Esophagus muscularis mucosa (tissue), 4 donors: ENCODE data around the gene NAT14. TPM values are rescaled to one million over a fixed set of nuclear protein-coding genes. Genes with fewer than 3 reads are reported as not detected.
"Not testable (repeated sequence)": the region's sequence is repeated elsewhere in the genome, so short reads cannot be mapped to it uniquely, and the experiment has no call there.

Source experiments
- DNase-seq: peaks from one replicate; pipeline ENCODE4 v3.0.0-alpha.2; 2017; ENCODE audit errors: extremely low spot score
- H3K27ac ChIP-seq, 4 donors: fragments of 200-600 bp; sonication (generic); replicated peaks in 1 of 4; 1 replicate in 3 of 4; 2 replicates in 1 of 4; pipeline ENCODE4 v1.5.1; 2016 to 2019; ENCODE audit warnings: mild to moderate bottlenecking in 1 of 4
- H3K27me3 ChIP-seq, 4 donors: fragments of 200-600 bp; sonication (generic); one replicate each; pipeline versions ENCODE4 v1.5.1 to v1.6.0; 2016 to 2019
- H3K36me3 ChIP-seq, 4 donors: fragments of 200-600 bp; sonication (generic); one replicate each; pipeline ENCODE4 v1.5.1; 2016 to 2019
- H3K4me1 ChIP-seq, 4 donors: fragments of 200-600 bp; sonication (generic); one replicate each; pipeline ENCODE4 v1.5.1; 2016 to 2019
- H3K4me3 ChIP-seq, 4 donors: fragments of 200-600 bp; sonication (generic); 1 replicate in 2 of 4; 2 replicates in 2 of 4; pipeline ENCODE4 v1.5.1; 2016 to 2019; ENCODE audit warnings: mild to moderate bottlenecking in 4 of 4, moderate library complexity in 1 of 4
- H3K9me3 ChIP-seq, 4 donors: fragments of 200-600 bp; sonication (generic); 1 replicate in 3 of 4; 2 replicates in 1 of 4; pipeline ENCODE4 v1.5.1; 2016 to 2019
- EP300 ChIP-seq: sonication (generic); formaldehyde crosslinking; IDR thresholded peaks from one replicate; pipeline ENCODE4 v1.6.1; 2017; ENCODE audit warnings: antibody characterized with exemption
- POLR2A ChIP-seq: fragments of 450-650 bp; IDR thresholded peaks from one replicate; pipeline ENCODE4 v1.6.1; 2017; ENCODE audit warnings: antibody characterized with exemption, moderate library complexity, mild to moderate bottlenecking, low read depth
- POLR2AphosphoS5 ChIP-seq, 2 donors: sonication (generic); formaldehyde crosslinking; IDR thresholded peaks; one replicate each; pipeline ENCODE4 v1.6.1; 2017; ENCODE audit warnings: antibody characterized with exemption in 2 of 2
- WGBS: methylation state at CpG from one replicate; pipeline ENCODE4 v1.1.5; 2018; 5-methylcytosine and 5-hydroxymethylcytosine counted together
- intact Hi-C: fragments of 100-400 bp; cut with DNase I; formaldehyde crosslinking; loops from one replicate; pipeline ENCODE4 v1.15.1; 2023
- total RNA-seq, 4 donors: library from RNA; depleted of rRNA; stranded (reverse); fragments of >200 nt; gene quantifications; one replicate each; pipeline versions ENCODE4 v1.1.0 to v1.2.1, GENCODE V29; 2016
- TF ChIP-seq, protein P1 (sequence below), 3 experiments: fragments of 200-600 bp in 2 of 3; fragments of 450-650 bp in 1 of 3; sonication (generic) in 2 of 3; IDR thresholded peaks; one replicate each; pipeline ENCODE4 v1.5.1; 2017 to 2019; ENCODE audit warnings: antibody characterized with exemption in 3 of 3, mild to moderate bottlenecking in 2 of 3, moderate library complexity in 1 of 3

Gene NAT14
- total RNA-seq, 4 donors from 2014 or later: 5.8 to 14.2 (median 10.2) TPM

DNA sequence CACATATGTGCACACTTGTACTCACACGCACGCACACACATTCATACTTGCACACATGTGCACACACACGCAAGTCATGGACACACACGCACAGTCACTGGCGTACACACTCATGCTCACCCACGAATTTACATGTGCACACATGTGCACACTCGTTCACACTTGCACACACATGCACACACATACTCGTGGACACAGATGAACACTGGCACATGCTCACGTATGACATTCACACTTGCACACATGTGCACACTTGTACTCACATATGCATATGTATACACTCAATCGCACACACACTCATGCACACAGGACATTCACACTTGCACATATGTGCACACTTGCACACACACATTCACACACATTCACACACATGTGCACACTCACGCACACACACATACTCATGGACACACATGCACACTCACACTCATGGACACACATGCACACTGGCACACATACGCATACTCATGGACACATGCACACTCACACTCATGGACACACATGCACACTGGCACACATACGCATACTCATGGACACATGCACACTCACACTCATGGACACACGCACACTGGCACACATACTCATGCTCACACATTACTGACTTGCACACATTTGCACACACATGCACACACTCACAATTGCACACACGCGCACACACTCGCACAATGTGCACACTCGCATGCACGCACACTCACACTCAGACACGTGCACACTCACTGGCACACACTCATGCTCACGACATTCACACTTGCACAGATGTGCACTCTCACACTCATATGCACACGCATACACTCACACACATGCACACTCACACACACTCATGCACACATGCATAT lies 42.4 kb downstream of the NAT14 start:
- DNase-seq: no peak

DNA sequence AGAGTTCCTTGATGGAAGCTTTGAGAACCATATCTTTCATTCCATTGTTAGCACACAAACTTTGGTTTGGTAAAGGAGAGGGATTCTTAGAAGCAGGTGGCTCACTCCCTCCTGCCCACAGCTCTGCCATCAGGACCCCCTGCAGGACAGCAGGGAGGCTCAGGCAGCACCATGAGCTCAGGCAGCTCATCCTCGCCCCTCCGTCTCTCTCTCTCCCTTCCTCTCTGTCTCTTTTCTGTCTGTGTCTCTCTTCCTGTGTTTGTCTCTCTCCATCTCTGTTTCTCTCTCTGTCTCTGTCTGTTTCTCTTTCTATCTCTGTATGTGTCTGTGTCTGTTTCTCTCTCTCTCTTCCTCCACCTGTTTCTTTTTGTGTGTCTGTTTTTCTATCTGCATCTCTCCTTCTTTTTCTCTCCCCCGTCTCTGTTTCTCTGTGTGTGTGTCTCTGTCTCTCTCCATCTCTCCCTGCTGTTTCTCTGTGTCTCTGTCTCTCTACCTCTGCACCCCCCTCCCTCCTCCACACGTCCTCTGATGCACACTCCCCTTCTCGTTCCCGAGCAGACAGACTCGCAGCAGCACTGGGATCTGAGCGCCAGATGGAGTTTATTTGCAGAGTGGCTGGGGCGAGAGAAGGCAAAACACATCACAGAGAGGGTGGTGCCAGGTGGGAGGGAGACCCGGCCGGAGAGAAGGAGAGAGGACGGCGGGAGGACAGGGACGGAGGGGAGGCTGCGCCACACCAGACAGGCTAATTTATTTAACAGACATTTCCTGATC lies 43.2 kb downstream of the NAT14 start:
- no peak for TF ChIP-seq POLR2AphosphoS5 (IDR thresholded peaks at IDR 0.05)
- TF ChIP-seq, protein P1, sequence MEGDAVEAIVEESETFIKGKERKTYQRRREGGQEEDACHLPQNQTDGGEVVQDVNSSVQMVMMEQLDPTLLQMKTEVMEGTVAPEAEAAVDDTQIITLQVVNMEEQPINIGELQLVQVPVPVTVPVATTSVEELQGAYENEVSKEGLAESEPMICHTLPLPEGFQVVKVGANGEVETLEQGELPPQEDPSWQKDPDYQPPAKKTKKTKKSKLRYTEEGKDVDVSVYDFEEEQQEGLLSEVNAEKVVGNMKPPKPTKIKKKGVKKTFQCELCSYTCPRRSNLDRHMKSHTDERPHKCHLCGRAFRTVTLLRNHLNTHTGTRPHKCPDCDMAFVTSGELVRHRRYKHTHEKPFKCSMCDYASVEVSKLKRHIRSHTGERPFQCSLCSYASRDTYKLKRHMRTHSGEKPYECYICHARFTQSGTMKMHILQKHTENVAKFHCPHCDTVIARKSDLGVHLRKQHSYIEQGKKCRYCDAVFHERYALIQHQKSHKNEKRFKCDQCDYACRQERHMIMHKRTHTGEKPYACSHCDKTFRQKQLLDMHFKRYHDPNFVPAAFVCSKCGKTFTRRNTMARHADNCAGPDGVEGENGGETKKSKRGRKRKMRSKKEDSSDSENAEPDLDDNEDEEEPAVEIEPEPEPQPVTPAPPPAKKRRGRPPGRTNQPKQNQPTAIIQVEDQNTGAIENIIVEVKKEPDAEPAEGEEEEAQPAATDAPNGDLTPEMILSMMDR (IDR thresholded peaks at IDR 0.05): no peak
- TF ChIP-seq EP300: no peak
- TF ChIP-seq POLR2A: no peak
- Histone ChIP-seq H3K27me3 (peaks cover 0 to 27% (median 0%) of the 10 kb centered on the region in 4 donors), H3K36me3 (no peaks in the 10 kb centered on the region), H3K4me3 (no peak overlapping the region), H3K4me1 (peaks cover 9 to 17% (median 16%) of the 10 kb centered on the region in 4 donors), H3K9me3 (no peaks in the 10 kb centered on the region), H3K27ac (no peak overlapping the region)
- intact Hi-C loops: no loop called here
- no peak for DNase-seq
- WGBS: 24% methylated on average over 15 of the region's 15 CpGs

More for the DNA sequence above, 42.4 kb downstream of the NAT14 start:
- H3K9me3 ChIP-seq: no peaks in the 10 kb centered on the region
- no peak overlapping the region for H3K4me3 ChIP-seq
- intact Hi-C loops: no loop called here
- H3K27me3 ChIP-seq: peaks cover 0 to 27% (median 0%) of the 10 kb centered on the region in 4 donors
- no peak overlapping the region for H3K27ac ChIP-seq
- H3K4me1 ChIP-seq: peaks cover 9 to 17% (median 16%) of the 10 kb centered on the region in 4 donors
- WGBS: 79% methylated on average over 22 of the region's 22 CpGs
- no peaks in the 10 kb centered on the region for H3K36me3 ChIP-seq
- TF ChIP-seq POLR2A (no peak), EP300 (no peak), POLR2AphosphoS5 (IDR thresholded peaks at IDR 0.05) (no peak)
- TF ChIP-seq, protein P1 (IDR thresholded peaks at IDR 0.05): no peak

DNA sequence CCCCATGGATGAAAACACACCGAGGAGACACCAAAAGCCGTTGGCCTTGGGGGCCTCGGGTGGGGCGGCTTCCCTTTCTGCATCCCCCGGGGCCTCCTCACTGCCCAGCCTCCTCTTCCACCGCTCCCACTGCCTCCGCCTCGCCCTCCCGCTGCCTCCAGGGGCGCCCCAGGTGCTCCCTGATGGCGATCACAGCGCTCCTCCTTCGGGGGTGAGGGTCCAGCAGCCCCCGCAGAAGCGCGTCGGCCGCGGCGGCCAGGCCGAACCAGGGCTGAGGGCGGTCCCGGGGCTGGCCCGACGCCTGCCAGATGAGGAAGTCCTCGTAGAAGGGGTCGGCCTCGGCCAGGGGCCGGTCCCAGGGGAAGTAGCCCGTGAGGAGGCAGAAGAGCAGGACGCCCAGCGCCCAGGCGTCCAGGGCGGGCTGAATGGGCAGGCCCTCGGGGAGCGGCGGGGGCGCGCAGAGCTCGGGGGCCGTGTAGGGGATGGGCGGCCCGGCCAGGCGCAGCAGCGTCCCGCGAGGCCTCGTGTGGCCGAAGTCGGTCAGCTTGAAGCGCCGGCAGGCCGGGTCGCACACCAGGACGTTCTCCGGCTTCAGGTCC lies 44.7 kb downstream of the NAT14 start:
- Histone ChIP-seq H3K36me3 (no peaks in the 10 kb centered on the region), H3K9me3 (no peaks in the 10 kb centered on the region), H3K4me1 (peaks cover 9 to 17% (median 16%) of the 10 kb centered on the region in 4 donors), H3K4me3 (no peak overlapping the region), H3K27ac (no peak overlapping the region), H3K27me3 (peaks cover 0 to 27% (median 0%) of the 10 kb centered on the region in 4 donors)
- WGBS: 91% methylated on average over 28 of the region's 56 CpGs
- no peak for TF ChIP-seq POLR2A
- no peak for TF ChIP-seq POLR2AphosphoS5 (IDR thresholded peaks at IDR 0.05)
- no peak for TF ChIP-seq EP300
- TF ChIP-seq, protein P1 (IDR thresholded peaks at IDR 0.05): no peak
- no peak for DNase-seq
- intact Hi-C loops: no loop called here

DNA sequence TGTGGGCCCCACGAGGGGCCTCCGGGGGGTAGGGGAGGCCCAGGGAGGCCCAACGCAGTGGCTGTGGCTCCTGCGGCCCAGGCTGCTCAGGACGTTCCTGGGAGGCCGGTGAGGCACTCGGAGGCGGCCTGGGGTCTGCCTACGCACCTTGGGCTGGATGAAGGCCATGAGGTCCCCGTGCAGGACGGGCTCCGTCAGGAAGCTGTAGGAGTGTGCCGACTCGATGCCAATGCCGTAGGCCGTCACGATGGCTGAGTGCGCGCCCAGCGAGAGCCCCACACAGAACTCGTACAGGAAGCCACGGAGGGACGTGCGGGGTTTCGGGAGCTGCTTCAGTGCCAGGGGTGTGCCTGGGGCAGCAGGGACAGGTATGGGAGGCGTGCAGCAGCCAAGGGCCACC lies 46.0 kb downstream of the NAT14 start:
- TF ChIP-seq EP300 (no peak), POLR2AphosphoS5 (IDR thresholded peaks at IDR 0.05) (no peak), POLR2A (no peak)
- TF ChIP-seq, protein P1 (IDR thresholded peaks at IDR 0.05): no peak
- H3K27me3 ChIP-seq: peaks cover 0 to 18% (median 0%) of the 10 kb centered on the region in 4 donors
- no peak for DNase-seq
- H3K4me1 ChIP-seq: peaks cover 4 to 10% (median 8%) of the 10 kb centered on the region in 4 donors
- H3K27ac ChIP-seq: no peak overlapping the region
- H3K4me3 ChIP-seq: no peak overlapping the region
- H3K9me3 ChIP-seq: no peaks in the 10 kb centered on the region
- intact Hi-C loops: no loop called here
- no peaks in the 10 kb centered on the region for H3K36me3 ChIP-seq
- WGBS: 93% methylated on average over 14 of the region's 26 CpGs

DNA sequence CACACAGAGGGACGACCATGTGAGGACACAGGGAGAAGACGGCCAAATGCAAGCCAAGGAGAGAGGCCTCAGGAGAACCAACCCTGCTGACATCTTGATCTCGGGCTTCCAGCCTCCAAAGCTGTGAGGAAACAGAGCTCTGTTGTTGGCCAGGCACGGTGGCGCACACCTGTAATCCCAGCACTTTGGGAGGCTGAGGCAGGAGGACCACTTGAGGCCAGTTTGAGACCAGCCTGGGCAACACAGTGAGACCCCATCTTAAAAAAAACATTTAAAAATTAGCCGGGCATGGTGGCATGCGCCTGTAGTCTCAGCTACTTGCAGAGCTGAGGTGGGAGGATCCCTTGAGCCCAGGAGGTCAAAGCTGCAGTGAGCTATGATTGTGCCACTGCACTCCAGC lies 49.3 kb downstream of the NAT14 start:
- H3K27ac ChIP-seq, DNase-seq, H3K4me3 ChIP-seq, H3K36me3 ChIP-seq, intact Hi-C loops, H3K4me1 ChIP-seq, H3K9me3 ChIP-seq: not testable (repeated sequence)
- H3K27me3 ChIP-seq: peaks cover 0 to 20% (median 0%) of the 10 kb centered on the region in 4 donors
- 97% methylated on average over 7 of the region's 7 CpGs for WGBS
